Skeletal muscle satellite cell (primary cell): Measurements from ENCODE around the gene GSTA1.
A peak's percentile ranks its signal among the peaks of the same experiment; 100 is the strongest.
"Not testable (repeated sequence)": the region's sequence is repeated elsewhere in the genome, so short reads cannot be mapped to it uniquely, and the experiment has no call there.

ENCODE experiments used
- H3K27me3 ChIP-seq: 2 replicates; pipeline ENCODE4 v1.7.0; 2013; ENCODE audit warnings: low read length; ENCODE audit not compliant: control insufficient read depth, insufficient read depth
- H3K36me3 ChIP-seq: 2 replicates; pipeline ENCODE4 v1.7.0; 2013; ENCODE audit warnings: mild to moderate bottlenecking, control low read depth, low read length; ENCODE audit not compliant: insufficient read depth
- H3K4me1 ChIP-seq: 2 replicates; pipeline ENCODE4 v1.7.0; 2013; ENCODE audit warnings: low read length; ENCODE audit not compliant: control insufficient read depth, insufficient read depth
- H3K4me2 ChIP-seq: 2 replicates; pipeline ENCODE4 v1.7.0; 2013; ENCODE audit warnings: mild to moderate bottlenecking, low read length
- H3K4me3 ChIP-seq: 2 replicates; pipeline ENCODE4 v1.7.0; 2013; ENCODE audit warnings: low read length
- H3K9ac ChIP-seq: 2 replicates; pipeline ENCODE4 v1.7.0; 2013; ENCODE audit warnings: mild to moderate bottlenecking, low read depth, low read length, moderate library complexity
- H3K9me3 ChIP-seq: replicated peaks from 2 replicates; pipeline ENCODE4 v1.7.0; 2013; ENCODE audit warnings: mild to moderate bottlenecking, control low read depth, low read length

GSTA1 gene

GRCh38 chr6:52827073-52827783, 23.6 kb upstream of the GSTA1 start:
- H3K27me3 ChIP-seq = not testable (repeated sequence)

GRCh38 chr6:52826513-52826912, 22.9 kb upstream of the GSTA1 start:
- Histone ChIP-seq H3K36me3 (no peaks in the 10 kb centered on the region), H3K4me1 (no peaks in the 10 kb centered on the region), H3K4me2 (no peak overlapping the region), H3K9me3 (no peaks in the 10 kb centered on the region), H3K27me3 (no peaks in the 10 kb centered on the region), H3K4me3 (no peak overlapping the region), H3K9ac (no peak overlapping the region)

More at GRCh38 chr6:52827073-52827783, 23.6 kb upstream of the GSTA1 start:
- H3K9me3 ChIP-seq, H3K4me2 ChIP-seq, H3K36me3 ChIP-seq, H3K9ac ChIP-seq, H3K4me3 ChIP-seq, H3K4me1 ChIP-seq: not testable (repeated sequence)

GRCh38 chr6:52825900-52826459, 22.4 kb upstream of the GSTA1 start:
- not testable (repeated sequence) for H3K36me3 ChIP-seq, H3K4me2 ChIP-seq, H3K9ac ChIP-seq, H3K4me1 ChIP-seq, H3K4me3 ChIP-seq, H3K9me3 ChIP-seq, H3K27me3 ChIP-seq

GRCh38 chr6:52825270-52825793, 21.7 kb upstream of the GSTA1 start:
- H3K4me2 ChIP-seq, H3K9me3 ChIP-seq, H3K4me3 ChIP-seq: not testable (repeated sequence)

GRCh38 chr6:52821842-52822241, 18.2 kb upstream of the GSTA1 start:
- no peaks in the 10 kb centered on the region for H3K27me3 ChIP-seq
- H3K4me2 ChIP-seq = no peak overlapping the region
- no peaks in the 10 kb centered on the region for H3K9me3 ChIP-seq
- H3K36me3 ChIP-seq = no peaks in the 10 kb centered on the region
- H3K4me3 ChIP-seq = no peak overlapping the region
- peaks cover 12% of the 10 kb centered on the region for H3K4me1 ChIP-seq
- H3K9ac ChIP-seq = no peak overlapping the region

More at GRCh38 chr6:52825270-52825793, 21.7 kb upstream of the GSTA1 start:
- not testable (repeated sequence) for H3K4me1 ChIP-seq, H3K36me3 ChIP-seq, H3K9ac ChIP-seq, H3K27me3 ChIP-seq

GRCh38 chr6:52820198-52820597, 16.6 kb upstream of the GSTA1 start:
- H3K9ac ChIP-seq = no peak overlapping the region
- H3K4me2 ChIP-seq = peak overlapping the region; percentile 28
- no peak overlapping the region for H3K4me3 ChIP-seq
- no peaks in the 10 kb centered on the region for H3K36me3 ChIP-seq
- H3K27me3 ChIP-seq = no peaks in the 10 kb centered on the region
- H3K9me3 ChIP-seq = no peaks in the 10 kb centered on the region
- peaks cover 12% of the 10 kb centered on the region for H3K4me1 ChIP-seq

- Histone ChIP-seq H3K27me3 (peaks cover 13% of the 10 kb centered on the region), H3K4me2 (no peak overlapping the region), H3K9ac (no peak overlapping the region), H3K9me3 (no peaks in the 10 kb centered on the region), H3K4me3 (no peak overlapping the region), H3K4me1 (peaks cover 8% of the 10 kb centered on the region), H3K36me3 (no peaks in the 10 kb centered on the region)
Measured at GRCh38 chr6:52815167-52816092, 11.8 kb upstream of the GSTA1 start.

GRCh38 chr6:52814545-52814944, 10.9 kb upstream of the GSTA1 start:
- H3K27me3 ChIP-seq = peaks cover 13% of the 10 kb centered on the region
- not testable (repeated sequence) for H3K9me3 ChIP-seq, H3K4me2 ChIP-seq, H3K36me3 ChIP-seq, H3K9ac ChIP-seq, H3K4me1 ChIP-seq, H3K4me3 ChIP-seq

- H3K36me3 ChIP-seq, H3K9me3 ChIP-seq, H3K4me1 ChIP-seq, H3K9ac ChIP-seq, H3K4me2 ChIP-seq, H3K4me3 ChIP-seq: not testable (repeated sequence)
- H3K27me3 ChIP-seq = peaks cover 34% of the 10 kb centered on the region
Measured at GRCh38 chr6:52809777-52810176, 6.2 kb upstream of the GSTA1 start.

- H3K4me2 ChIP-seq = no peak overlapping the region
Measured at GRCh38 chr6:52808660-52809059, 5.0 kb upstream of the GSTA1 start.

GRCh38 chr6:52802806-52803205, 810 bp downstream of the GSTA1 start:
- no peak overlapping the region for H3K4me3 ChIP-seq
- H3K4me2 ChIP-seq = no peak overlapping the region
- no peaks in the 10 kb centered on the region for H3K4me1 ChIP-seq
- no peaks in the 10 kb centered on the region for H3K36me3 ChIP-seq
- peaks cover 27% of the 10 kb centered on the region for H3K27me3 ChIP-seq
- H3K9ac ChIP-seq = no peak overlapping the region
- no peaks in the 10 kb centered on the region for H3K9me3 ChIP-seq

More at GRCh38 chr6:52808660-52809059, 5.0 kb upstream of the GSTA1 start:
- Histone ChIP-seq H3K4me1 (no peaks in the 10 kb centered on the region), H3K9me3 (no peaks in the 10 kb centered on the region), H3K27me3 (peaks cover 36% of the 10 kb centered on the region), H3K9ac (no peak overlapping the region), H3K36me3 (no peaks in the 10 kb centered on the region), H3K4me3 (no peak overlapping the region)
